NCI-H345 treated with DMSO at 0.1 percent for 48 hours (cell line): ENCODE results near the gene PDPR.
A peak's percentile ranks its signal among the peaks of the same experiment; 100 is the strongest.
"Not testable (repeated sequence)": the region's sequence is repeated elsewhere in the genome, so short reads cannot be mapped to it uniquely, and the experiment has no call there.

Source experiments
- DNase-seq: peaks from one replicate; lab custom pipeline; 2025; ENCODE audit not compliant: unreplicated experiment; lab: John Stamatoyannopoulos, UW

The PDPR gene

GRCh38 chr16:70113982-70114826 lies at the start of gene PDPR:
Gene PDPR, plus strand, starts transcription at chr16:70114332. Its CDS starts 6,161 bp downstream, at chr16:70120493.
- peak; percentile 27 for DNase-seq

DNA sequence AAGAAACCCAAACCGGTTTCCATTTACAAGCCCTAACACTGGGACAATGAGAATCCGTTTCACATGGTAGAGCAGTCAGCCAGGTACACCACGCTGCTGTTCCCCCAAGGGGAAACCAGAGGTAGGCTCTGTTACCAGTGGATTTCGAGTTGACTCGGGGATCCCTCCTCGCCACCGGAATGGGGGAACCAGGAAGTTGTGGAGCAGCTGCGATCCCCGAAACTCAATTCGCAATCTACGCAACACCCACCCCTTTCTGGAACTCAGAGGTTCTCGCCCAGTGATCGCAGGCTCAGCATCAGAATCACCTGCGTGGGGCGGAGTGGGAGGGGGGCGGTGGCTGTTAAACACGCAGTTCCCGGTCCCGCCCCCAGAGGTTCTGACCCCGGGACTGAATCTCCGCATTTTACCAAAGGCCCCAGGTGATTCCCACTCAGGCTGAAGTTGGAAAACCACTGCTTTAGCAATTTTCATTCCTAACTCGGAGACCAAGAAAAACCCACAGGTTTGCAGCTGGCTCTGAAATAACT lies 49.2 kb upstream of the PDPR start:
- DNase-seq = not testable (repeated sequence)

- DNase-seq = not testable (repeated sequence)
These were observed 48.8 kb upstream of the PDPR start for GRCh38 chr16:70065376-70065745.

- DNase-seq = peak; percentile 62
These were observed 48.1 kb upstream of the PDPR start for GRCh38 chr16:70065746-70066658.

DNA sequence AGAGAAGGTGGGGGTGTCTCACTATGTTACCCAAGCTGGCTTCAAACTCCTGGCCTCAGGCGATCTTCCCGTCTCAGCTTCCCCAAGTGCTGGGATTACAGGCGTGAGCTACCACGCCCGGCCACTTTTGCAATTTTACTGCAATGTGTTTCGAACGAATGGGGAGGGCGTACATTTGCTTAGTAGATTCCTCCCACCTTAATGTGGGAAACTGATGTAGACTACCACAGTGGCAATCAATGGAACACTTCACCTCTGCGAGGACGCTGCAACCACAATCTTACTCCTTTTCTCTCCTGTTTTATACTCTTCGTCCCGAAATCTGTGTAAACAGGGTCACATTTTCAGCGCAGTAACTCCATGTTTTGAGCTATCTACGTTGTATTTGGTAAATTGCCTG lies 47.4 kb upstream of the PDPR start:
- DNase-seq = not testable (repeated sequence)

- not testable (repeated sequence) for DNase-seq
These were observed 35.1 kb upstream of the PDPR start for GRCh38 chr16:70079081-70079480.

DNA sequence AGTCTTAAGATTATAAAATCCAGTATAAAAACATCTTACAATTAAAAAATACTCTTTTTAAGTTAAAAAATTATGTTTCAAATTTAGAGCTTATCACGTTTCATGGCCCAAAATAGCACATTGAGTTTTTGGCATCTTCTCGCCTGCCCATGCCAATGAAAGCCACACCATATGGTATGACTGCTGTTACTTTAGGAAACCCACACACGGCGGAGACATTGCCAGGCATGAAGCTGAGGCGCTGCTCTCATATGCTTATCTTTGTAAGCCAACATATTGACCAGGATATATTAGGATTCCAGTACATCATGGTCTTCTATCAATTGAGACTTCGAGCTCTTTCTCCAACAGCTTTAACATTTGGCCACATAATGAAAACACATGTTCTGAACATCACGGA lies 32.9 kb upstream of the PDPR start:
- not testable (repeated sequence) for DNase-seq

- DNase-seq = not testable (repeated sequence)
These were observed 30.2 kb upstream of the PDPR start for GRCh38 chr16:70083931-70084330.

DNA sequence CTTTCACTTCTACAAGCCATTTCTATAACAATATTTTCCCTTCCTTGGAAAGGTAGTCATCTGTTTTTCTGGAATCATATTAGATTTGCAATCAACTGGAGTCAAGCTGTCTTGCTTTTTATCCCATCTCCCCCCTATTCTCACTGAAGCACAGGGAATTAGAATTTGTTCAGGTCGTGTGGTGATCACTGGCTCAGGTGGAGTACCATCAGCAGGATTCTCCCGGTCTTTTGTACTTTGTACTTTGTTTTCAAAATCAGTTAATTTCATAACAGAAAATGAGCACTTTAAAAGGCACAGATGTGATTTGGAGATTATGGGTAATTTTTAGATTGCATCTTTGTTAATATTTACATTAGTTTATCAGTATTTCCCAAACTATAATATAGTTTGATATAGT lies 26.0 kb upstream of the PDPR start:
- DNase-seq = not testable (repeated sequence)

DNA sequence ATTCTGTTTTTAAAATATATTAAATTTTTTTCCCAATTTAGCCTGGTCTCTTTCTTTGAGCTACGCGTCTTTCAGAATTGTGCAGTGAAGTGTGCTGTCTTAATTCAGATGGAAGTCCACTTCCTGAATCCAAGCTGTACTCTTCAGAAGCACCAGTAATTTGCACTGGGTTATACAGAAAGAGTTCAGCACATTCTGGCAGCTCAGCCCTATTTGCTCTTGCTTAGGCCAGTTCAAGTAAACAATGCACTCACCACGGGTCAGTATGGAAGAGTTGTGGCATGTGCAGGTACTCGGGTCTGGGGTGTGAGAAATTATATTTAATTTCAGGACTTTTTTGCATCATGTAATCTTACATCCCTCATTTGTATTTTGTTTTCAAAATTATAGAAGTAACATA lies 25.3 kb upstream of the PDPR start:
- DNase-seq = not testable (repeated sequence)

DNA sequence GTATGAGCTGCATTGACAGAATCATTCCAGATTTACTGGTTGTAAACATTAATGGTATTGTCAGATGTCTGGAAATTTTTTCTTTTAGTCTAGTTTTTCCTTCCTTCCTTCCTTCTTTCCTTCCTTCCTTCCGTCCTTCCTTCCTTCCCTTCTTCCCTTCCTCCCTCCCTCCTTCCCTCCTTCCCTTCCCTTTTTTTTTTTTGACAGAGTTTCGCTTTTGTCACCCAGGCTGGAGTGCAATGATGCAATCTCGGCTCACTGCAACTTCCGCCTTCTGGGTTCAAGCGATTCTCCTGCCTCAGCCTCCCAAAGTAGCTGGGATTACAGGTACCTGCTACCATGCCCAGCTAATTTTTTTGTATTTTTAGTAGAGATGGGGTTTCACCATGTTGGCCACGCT lies 24.8 kb upstream of the PDPR start:
- DNase-seq = not testable (repeated sequence)

GRCh38 chr16:70091104-70091503 lies 23.0 kb upstream of the PDPR start:
- not testable (repeated sequence) for DNase-seq

GRCh38 chr16:70094096-70094495 lies 20.0 kb upstream of the PDPR start:
- DNase-seq = not testable (repeated sequence)

GRCh38 chr16:70109583-70110279 lies 4.4 kb upstream of the PDPR start:
- not testable (repeated sequence) for DNase-seq

GRCh38 chr16:70112162-70112561 lies 2.0 kb upstream of the PDPR start:
- not testable (repeated sequence) for DNase-seq

- not testable (repeated sequence) for DNase-seq
These were observed 542 bp upstream of the PDPR start for GRCh38 chr16:70113599-70113981.

GRCh38 chr16:70118354-70118753 lies 4.2 kb downstream of the PDPR start:
- not testable (repeated sequence) for DNase-seq

GRCh38 chr16:70118776-70119175 lies 4.6 kb downstream of the PDPR start:
- DNase-seq = not testable (repeated sequence)

DNA sequence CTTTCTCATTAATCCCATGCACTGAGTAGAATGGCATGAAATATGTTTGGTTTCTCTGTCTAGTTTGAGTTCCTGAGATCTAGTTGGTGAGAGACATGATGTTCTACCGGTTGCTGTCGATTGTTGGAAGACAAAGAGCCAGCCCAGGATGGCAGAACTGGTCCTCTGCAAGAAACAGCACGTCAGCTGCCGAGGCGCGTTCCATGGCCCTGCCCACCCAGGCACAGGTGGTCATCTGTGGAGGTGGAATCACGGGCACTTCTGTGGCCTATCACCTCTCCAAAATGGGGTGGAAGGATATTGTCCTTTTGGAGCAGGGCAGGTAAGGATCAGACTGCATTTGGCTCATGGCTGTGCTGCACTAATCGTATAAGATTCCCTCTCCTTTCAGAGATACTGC lies 6.3 kb downstream of the PDPR start:
- DNase-seq = not testable (repeated sequence)

DNA sequence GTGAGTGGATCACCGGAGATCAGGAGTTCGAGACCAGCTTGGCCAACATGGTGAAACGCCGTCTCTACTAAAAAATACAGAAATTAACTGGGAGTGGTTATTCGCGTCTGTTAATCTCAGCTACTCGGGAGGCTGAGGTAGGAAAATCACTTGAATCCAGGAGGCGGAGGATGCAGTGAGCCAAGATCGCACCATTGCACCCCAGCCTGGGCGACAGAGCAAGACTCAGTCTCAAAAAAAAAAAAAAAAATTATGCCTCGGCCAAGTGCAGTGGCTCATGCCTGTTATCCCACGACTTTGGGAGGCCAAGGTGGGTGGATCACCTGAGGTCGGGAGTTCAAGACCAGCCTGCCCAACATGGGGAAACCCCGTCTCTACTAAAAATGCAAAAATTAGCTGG lies 9.7 kb downstream of the PDPR start:
- DNase-seq = not testable (repeated sequence)

GRCh38 chr16:70126226-70126625 lies 12.1 kb downstream of the PDPR start:
- not testable (repeated sequence) for DNase-seq
